ENCODE measurements around the gene TEDDM1.

DNA sequence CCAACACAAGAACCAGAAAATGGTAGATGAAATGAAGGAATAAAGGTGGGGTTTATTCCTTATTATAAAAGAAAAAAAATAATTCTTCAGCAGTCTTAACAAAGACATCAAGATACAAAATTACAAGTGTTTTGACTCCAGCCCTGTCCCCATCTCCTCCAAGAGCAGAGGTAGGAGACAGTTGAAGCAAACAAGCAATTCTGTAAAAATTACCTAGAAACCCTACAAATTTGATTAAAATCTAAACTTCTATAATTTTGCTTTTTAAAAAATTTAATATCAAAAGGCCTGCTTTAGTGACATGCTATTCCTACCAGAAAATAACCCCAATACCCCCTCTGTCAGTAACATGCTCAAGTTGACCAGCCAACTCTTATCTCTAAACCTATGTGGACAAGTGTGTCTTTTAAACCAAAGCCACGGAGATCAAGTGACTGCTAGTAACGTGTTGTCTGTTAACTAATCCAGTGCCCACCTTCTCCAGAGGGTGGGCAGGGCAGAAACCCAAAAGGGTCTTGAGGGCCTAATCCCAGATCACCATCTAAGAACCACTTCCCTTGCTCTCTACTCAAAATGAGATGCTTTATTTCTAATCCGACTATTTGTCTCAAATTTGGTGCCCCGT is 17.3 kb downstream of the TEDDM1 start:
- TF ChIP-seq, protein P1, sequence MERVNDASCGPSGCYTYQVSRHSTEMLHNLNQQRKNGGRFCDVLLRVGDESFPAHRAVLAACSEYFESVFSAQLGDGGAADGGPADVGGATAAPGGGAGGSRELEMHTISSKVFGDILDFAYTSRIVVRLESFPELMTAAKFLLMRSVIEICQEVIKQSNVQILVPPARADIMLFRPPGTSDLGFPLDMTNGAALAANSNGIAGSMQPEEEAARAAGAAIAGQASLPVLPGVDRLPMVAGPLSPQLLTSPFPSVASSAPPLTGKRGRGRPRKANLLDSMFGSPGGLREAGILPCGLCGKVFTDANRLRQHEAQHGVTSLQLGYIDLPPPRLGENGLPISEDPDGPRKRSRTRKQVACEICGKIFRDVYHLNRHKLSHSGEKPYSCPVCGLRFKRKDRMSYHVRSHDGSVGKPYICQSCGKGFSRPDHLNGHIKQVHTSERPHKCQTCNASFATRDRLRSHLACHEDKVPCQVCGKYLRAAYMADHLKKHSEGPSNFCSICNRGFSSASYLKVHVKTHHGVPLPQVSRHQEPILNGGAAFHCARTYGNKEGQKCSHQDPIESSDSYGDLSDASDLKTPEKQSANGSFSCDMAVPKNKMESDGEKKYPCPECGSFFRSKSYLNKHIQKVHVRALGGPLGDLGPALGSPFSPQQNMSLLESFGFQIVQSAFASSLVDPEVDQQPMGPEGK (CRISPR knock-in tag; IDR thresholded peaks at IDR 0.05; ENCODE audit: borderline replicate concordance): no peak
- TF ChIP-seq RARB (CRISPR knock-in tag; IDR thresholded peaks at IDR 0.05) (no peak), ZNF70 (CRISPR knock-in tag; IDR thresholded peaks at IDR 0.05) (no peak), GLIS3 (CRISPR knock-in tag; IDR thresholded peaks at IDR 0.05) (no peak), PPARA (CRISPR knock-in tag; IDR thresholded peaks at IDR 0.05; ENCODE audit: borderline replicate concordance) (no peak)
- TF ChIP-seq, protein P2, sequence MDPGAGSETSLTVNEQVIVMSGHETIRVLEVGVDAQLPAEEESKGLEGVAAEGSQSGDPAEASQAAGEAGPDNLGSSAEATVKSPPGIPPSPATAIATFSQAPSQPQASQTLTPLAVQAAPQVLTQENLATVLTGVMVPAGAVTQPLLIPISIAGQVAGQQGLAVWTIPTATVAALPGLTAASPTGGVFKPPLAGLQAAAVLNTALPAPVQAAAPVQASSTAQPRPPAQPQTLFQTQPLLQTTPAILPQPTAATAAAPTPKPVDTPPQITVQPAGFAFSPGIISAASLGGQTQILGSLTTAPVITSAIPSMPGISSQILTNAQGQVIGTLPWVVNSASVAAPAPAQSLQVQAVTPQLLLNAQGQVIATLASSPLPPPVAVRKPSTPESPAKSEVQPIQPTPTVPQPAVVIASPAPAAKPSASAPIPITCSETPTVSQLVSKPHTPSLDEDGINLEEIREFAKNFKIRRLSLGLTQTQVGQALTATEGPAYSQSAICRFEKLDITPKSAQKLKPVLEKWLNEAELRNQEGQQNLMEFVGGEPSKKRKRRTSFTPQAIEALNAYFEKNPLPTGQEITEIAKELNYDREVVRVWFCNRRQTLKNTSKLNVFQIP (CRISPR knock-in tag; IDR thresholded peaks at IDR 0.05; ENCODE audit: borderline replicate concordance, low read depth): no peak
